CD4-positive, alpha-beta T cell treated with Interleukin-17A for 4 hours (primary cell): ENCODE measurements around the gene CEACAM16.
A peak's percentile ranks its signal among the peaks of the same experiment; 100 is the strongest.
"Not testable (repeated sequence)": the region's sequence is repeated elsewhere in the genome, so short reads cannot be mapped to it uniquely, and the experiment has no call there.

Source experiments
- DNase-seq: peaks from one replicate; pipeline ENCODE4 v3.0.0-alpha.2; 2020; ENCODE audit warnings: mixed read lengths

Gene CEACAM16

GRCh38 chr19:44698492-44699201 is at the start of gene CEACAM16:
Gene CEACAM16, plus strand, starts transcription at chr19:44699151. Its CDS starts 2,306 bp downstream, at chr19:44701457.
- DNase-seq = no peak

- no peak for DNase-seq
Observed at GRCh38 chr19:44649578-44650145, 49.3 kb upstream of the CEACAM16 start.

- DNase-seq = no peak
Observed at GRCh38 chr19:44653343-44653742, 45.6 kb upstream of the CEACAM16 start.

- peak; percentile 67 for DNase-seq
Observed at GRCh38 chr19:44653977-44654774, 44.8 kb upstream of the CEACAM16 start.

GRCh38 chr19:44657211-44657921 is 41.6 kb upstream of the CEACAM16 start:
- DNase-seq = peak; percentile 72

GRCh38 chr19:44658069-44658733 is 40.8 kb upstream of the CEACAM16 start:
- DNase-seq = no peak

GRCh38 chr19:44660081-44660480 is 38.9 kb upstream of the CEACAM16 start:
- no peak for DNase-seq

- DNase-seq = no peak
Observed at GRCh38 chr19:44661205-44661604, 37.7 kb upstream of the CEACAM16 start.

GRCh38 chr19:44661904-44662303 is 37.0 kb upstream of the CEACAM16 start:
- no peak for DNase-seq

- DNase-seq = no peak
Observed at GRCh38 chr19:44662691-44663385, 36.1 kb upstream of the CEACAM16 start.

GRCh38 chr19:44663996-44664395 is 35.0 kb upstream of the CEACAM16 start:
- no peak for DNase-seq

- no peak for DNase-seq
Observed at GRCh38 chr19:44664976-44665375, 34.0 kb upstream of the CEACAM16 start.

- no peak for DNase-seq
Observed at GRCh38 chr19:44666852-44667556, 31.9 kb upstream of the CEACAM16 start.

- no peak for DNase-seq
Observed at GRCh38 chr19:44668985-44669764, 29.8 kb upstream of the CEACAM16 start.

- not testable (repeated sequence) for DNase-seq
Observed at GRCh38 chr19:44670027-44670426, 28.9 kb upstream of the CEACAM16 start.

- DNase-seq = no peak
Observed at GRCh38 chr19:44671400-44671799, 27.6 kb upstream of the CEACAM16 start, which contains the start of gene CEACAM19. Gene CEACAM19, plus strand, starts transcription at chr19:44671482. Its CDS starts 450 bp downstream, at chr19:44671932.

- no peak for DNase-seq
Observed at GRCh38 chr19:44672226-44672625, 26.7 kb upstream of the CEACAM16 start.

GRCh38 chr19:44673510-44673909 is 25.4 kb upstream of the CEACAM16 start:
- no peak for DNase-seq

GRCh38 chr19:44675521-44675920 is 23.4 kb upstream of the CEACAM16 start:
- no peak for DNase-seq
